ENCODE measurements around the gene MED27. TPM values are rescaled to one million over a fixed set of nuclear protein-coding genes. Genes with fewer than 3 reads are reported as not detected.

Gene MED27
- total and polyA plus RNA-seq, 9 of the 15 experiments (the other 6 are each of a cell fraction or from before 2014, with no cell fraction given) = 24.4 to 91.0 (median 36.1) TPM

DNA sequence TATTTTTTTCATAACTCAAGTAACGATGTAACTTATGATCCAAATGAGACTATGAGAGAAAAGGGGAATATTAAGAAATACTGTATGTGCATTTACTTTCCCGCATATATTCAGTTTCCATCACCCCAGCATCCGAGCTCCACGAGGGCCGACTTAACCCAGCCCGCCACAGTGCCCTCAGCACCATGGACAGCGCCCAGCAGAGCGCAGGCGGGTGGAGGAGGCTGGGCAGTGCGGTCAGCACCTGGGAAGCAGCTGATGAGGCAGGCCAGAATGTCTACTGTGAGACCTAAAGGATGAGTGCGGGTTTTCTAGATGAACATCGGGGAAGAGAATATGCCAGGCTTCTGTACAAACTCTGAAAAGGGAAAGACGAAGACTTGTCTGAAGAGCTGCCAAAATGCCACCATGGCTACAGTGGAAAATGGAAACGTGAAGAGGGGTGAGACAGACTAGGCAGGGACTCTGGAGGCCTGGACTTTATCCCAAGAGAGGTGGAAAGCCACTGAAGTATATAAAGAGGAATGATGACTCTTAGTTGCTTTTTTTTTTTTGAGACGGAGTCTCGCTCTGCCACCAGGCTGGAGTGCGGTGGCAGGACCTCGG, 34.5 kb upstream of the MED27 start (continued):
- no peak for TF ChIP-seq CEBPB (tag; IDR thresholded peaks at IDR 0.05)
- TF ChIP-seq ZNF785 (CRISPR knock-in tag; IDR thresholded peaks at IDR 0.05) = no peak
- TF ChIP-seq, protein P1, sequence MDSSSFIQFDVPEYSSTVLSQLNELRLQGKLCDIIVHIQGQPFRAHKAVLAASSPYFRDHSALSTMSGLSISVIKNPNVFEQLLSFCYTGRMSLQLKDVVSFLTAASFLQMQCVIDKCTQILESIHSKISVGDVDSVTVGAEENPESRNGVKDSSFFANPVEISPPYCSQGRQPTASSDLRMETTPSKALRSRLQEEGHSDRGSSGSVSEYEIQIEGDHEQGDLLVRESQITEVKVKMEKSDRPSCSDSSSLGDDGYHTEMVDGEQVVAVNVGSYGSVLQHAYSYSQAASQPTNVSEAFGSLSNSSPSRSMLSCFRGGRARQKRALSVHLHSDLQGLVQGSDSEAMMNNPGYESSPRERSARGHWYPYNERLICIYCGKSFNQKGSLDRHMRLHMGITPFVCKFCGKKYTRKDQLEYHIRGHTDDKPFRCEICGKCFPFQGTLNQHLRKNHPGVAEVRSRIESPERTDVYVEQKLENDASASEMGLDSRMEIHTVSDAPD (CRISPR knock-in tag; IDR thresholded peaks at IDR 0.05) = no peak
- no peak for TF ChIP-seq BRCA1 (IDR thresholded peaks at IDR 0.05)
- no peak for TF ChIP-seq BRCA1 (CRISPR knock-in tag; IDR thresholded peaks at IDR 0.05)
- no peak for TF ChIP-seq MTA1 (IDR thresholded peaks at IDR 0.05; ENCODE audit: borderline replicate concordance)
- TF ChIP-seq ZNF551 (CRISPR knock-in tag; IDR thresholded peaks at IDR 0.05) = no peak
- no peak for TF ChIP-seq ZC3H11A (IDR thresholded peaks at IDR 0.05; ENCODE audit: low read depth, low read length)
- TF ChIP-seq, protein P2, sequence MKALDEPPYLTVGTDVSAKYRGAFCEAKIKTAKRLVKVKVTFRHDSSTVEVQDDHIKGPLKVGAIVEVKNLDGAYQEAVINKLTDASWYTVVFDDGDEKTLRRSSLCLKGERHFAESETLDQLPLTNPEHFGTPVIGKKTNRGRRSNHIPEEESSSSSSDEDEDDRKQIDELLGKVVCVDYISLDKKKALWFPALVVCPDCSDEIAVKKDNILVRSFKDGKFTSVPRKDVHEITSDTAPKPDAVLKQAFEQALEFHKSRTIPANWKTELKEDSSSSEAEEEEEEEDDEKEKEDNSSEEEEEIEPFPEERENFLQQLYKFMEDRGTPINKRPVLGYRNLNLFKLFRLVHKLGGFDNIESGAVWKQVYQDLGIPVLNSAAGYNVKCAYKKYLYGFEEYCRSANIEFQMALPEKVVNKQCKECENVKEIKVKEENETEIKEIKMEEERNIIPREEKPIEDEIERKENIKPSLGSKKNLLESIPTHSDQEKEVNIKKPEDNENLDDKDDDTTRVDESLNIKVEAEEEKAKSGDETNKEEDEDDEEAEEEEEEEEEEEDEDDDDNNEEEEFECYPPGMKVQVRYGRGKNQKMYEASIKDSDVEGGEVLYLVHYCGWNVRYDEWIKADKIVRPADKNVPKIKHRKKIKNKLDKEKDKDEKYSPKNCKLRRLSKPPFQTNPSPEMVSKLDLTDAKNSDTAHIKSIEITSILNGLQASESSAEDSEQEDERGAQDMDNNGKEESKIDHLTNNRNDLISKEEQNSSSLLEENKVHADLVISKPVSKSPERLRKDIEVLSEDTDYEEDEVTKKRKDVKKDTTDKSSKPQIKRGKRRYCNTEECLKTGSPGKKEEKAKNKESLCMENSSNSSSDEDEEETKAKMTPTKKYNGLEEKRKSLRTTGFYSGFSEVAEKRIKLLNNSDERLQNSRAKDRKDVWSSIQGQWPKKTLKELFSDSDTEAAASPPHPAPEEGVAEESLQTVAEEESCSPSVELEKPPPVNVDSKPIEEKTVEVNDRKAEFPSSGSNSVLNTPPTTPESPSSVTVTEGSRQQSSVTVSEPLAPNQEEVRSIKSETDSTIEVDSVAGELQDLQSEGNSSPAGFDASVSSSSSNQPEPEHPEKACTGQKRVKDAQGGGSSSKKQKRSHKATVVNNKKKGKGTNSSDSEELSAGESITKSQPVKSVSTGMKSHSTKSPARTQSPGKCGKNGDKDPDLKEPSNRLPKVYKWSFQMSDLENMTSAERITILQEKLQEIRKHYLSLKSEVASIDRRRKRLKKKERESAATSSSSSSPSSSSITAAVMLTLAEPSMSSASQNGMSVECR (CRISPR knock-in tag; IDR thresholded peaks at IDR 0.05) = peak; percentile 78
- TF ChIP-seq, protein P3, sequence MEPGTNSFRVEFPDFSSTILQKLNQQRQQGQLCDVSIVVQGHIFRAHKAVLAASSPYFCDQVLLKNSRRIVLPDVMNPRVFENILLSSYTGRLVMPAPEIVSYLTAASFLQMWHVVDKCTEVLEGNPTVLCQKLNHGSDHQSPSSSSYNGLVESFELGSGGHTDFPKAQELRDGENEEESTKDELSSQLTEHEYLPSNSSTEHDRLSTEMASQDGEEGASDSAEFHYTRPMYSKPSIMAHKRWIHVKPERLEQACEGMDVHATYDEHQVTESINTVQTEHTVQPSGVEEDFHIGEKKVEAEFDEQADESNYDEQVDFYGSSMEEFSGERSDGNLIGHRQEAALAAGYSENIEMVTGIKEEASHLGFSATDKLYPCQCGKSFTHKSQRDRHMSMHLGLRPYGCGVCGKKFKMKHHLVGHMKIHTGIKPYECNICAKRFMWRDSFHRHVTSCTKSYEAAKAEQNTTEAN (CRISPR knock-in tag; IDR thresholded peaks at IDR 0.05) = peak; percentile 90; the same call in 1 of the 2 replicates
- no peak for TF ChIP-seq KDM1A (IDR thresholded peaks at IDR 0.05)
- TF ChIP-seq WHSC1 (IDR thresholded peaks at IDR 0.05; ENCODE audit: low read length) = no peak
- TF ChIP-seq FIP1L1 (IDR thresholded peaks at IDR 0.05; ENCODE audit: low read depth, low read length, poor library complexity, severe bottlenecking) = no peak
- TF ChIP-seq E2F3 (CRISPR knock-in tag; IDR thresholded peaks at IDR 0.05) = no peak
- no peak for TF ChIP-seq PPARD (CRISPR knock-in tag; IDR thresholded peaks at IDR 0.05)
- TF ChIP-seq SLC30A9 (CRISPR knock-in tag; IDR thresholded peaks at IDR 0.05) = no peak
- TF ChIP-seq EZH2 (IDR thresholded peaks at IDR 0.05; ENCODE audit: borderline replicate concordance, low read depth, low read length) = no peak
- TF ChIP-seq ZNF263 (CRISPR knock-in tag; IDR thresholded peaks at IDR 0.05; ENCODE audit: borderline replicate concordance) = peak; percentile 74; the same call in 1 of the 2 replicates

Data from K562 (cell line).